H1 (cell line): ENCODE results near the gene STAU1.

Source experiments
- EP300 ChIP-seq, 2 experiments: IDR thresholded peaks; 1 replicate in 1 of 2; 2 replicates in 1 of 2; pipeline ENCODE4 v1.6.1; 2011 to 2012; ENCODE audit warnings: low read depth in 2 of 2, low read length in 2 of 2, mild to moderate bottlenecking in 2 of 2, borderline replicate concordance in 1 of 2, inconsistent platforms in 1 of 2, moderate library complexity in 1 of 2
- EZH2 ChIP-seq: fragments of 200-600 bp; sonication (generic); IDR thresholded peaks from 2 replicates; pipeline ENCODE4 v1.7.1; 2012; ENCODE audit warnings: low read depth, mild to moderate bottlenecking, moderate library complexity, low read length, inconsistent platforms; ENCODE audit not compliant: severe bottlenecking
- JUND ChIP-seq: IDR thresholded peaks from 2 replicates; pipeline ENCODE4 v1.6.1; 2011; ENCODE audit warnings: mild to moderate bottlenecking, improper control_type of control experiment, low read length
- POLR2A ChIP-seq, 2 experiments: IDR thresholded peaks; 1 replicate in 1 of 2; 2 replicates in 1 of 2; pipeline ENCODE4 v1.6.1; 2011; ENCODE audit warnings: low read depth in 2 of 2, low read length in 2 of 2, mild to moderate bottlenecking in 2 of 2; ENCODE audit errors: control extremely low read depth in 1 of 2
- USF2 ChIP-seq: IDR thresholded peaks from 2 replicates; pipeline ENCODE4 v1.6.1; 2011; ENCODE audit warnings: low read length, improper control_type of control experiment
- ZNF274 ChIP-seq: IDR thresholded peaks from 2 replicates; pipeline ENCODE4 v1.7.0; 2012; ENCODE audit warnings: low read length, borderline replicate concordance; ENCODE audit errors: extremely low read depth
- TF ChIP-seq, protein P1 (sequence below), 3 experiments: IDR thresholded peaks; 1 replicate in 2 of 3; 2 replicates in 1 of 3; pipeline versions ENCODE4 v1.5.1 to v1.6.1; 2011; ENCODE audit warnings: low read length in 3 of 3, mild to moderate bottlenecking in 3 of 3, inconsistent platforms in 2 of 3, low read depth in 1 of 3, moderate library complexity in 1 of 3; ENCODE audit not compliant: insufficient read depth in 1 of 3; ENCODE audit errors: control extremely low read depth in 1 of 3
- TF ChIP-seq, protein P2 (sequence below): IDR thresholded peaks from 2 replicates; pipeline ENCODE4 v1.6.1; 2012; ENCODE audit warnings: low read length, inconsistent platforms
- TF ChIP-seq, protein P3 (sequence below): IDR thresholded peaks from 2 replicates; pipeline ENCODE4 v1.6.1; 2012; ENCODE audit warnings: inconsistent platforms

- peak in 1 of 2 experiments; percentile 35; a peak in 2 of 3 replicates for TF ChIP-seq POLR2A (IDR thresholded peaks at IDR 0.05; ENCODE audit: control extremely low read depth in 1 of 2, low read depth in 2 of 2, low read length in 2 of 2)
- TF ChIP-seq, protein P1, sequence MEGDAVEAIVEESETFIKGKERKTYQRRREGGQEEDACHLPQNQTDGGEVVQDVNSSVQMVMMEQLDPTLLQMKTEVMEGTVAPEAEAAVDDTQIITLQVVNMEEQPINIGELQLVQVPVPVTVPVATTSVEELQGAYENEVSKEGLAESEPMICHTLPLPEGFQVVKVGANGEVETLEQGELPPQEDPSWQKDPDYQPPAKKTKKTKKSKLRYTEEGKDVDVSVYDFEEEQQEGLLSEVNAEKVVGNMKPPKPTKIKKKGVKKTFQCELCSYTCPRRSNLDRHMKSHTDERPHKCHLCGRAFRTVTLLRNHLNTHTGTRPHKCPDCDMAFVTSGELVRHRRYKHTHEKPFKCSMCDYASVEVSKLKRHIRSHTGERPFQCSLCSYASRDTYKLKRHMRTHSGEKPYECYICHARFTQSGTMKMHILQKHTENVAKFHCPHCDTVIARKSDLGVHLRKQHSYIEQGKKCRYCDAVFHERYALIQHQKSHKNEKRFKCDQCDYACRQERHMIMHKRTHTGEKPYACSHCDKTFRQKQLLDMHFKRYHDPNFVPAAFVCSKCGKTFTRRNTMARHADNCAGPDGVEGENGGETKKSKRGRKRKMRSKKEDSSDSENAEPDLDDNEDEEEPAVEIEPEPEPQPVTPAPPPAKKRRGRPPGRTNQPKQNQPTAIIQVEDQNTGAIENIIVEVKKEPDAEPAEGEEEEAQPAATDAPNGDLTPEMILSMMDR (IDR thresholded peaks at IDR 0.05; ENCODE audit: control extremely low read depth in 1 of 3, insufficient read depth in 1 of 3, low read depth in 1 of 3, low read length in 3 of 3), result no peak
- TF ChIP-seq, protein P2, sequence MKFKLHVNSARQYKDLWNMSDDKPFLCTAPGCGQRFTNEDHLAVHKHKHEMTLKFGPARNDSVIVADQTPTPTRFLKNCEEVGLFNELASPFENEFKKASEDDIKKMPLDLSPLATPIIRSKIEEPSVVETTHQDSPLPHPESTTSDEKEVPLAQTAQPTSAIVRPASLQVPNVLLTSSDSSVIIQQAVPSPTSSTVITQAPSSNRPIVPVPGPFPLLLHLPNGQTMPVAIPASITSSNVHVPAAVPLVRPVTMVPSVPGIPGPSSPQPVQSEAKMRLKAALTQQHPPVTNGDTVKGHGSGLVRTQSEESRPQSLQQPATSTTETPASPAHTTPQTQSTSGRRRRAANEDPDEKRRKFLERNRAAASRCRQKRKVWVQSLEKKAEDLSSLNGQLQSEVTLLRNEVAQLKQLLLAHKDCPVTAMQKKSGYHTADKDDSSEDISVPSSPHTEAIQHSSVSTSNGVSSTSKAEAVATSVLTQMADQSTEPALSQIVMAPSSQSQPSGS, result no peak
- no peak for TF ChIP-seq JUND
- TF ChIP-seq, protein P3, sequence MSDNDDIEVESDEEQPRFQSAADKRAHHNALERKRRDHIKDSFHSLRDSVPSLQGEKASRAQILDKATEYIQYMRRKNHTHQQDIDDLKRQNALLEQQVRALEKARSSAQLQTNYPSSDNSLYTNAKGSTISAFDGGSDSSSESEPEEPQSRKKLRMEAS, result no peak
- no peak for TF ChIP-seq EZH2
- no peak for TF ChIP-seq USF2
- no peak for TF ChIP-seq EP300 (IDR thresholded peaks at IDR 0.05; ENCODE audit: borderline replicate concordance in 1 of 2, low read depth in 2 of 2, low read length in 2 of 2)
- TF ChIP-seq ZNF274, result no peak
Observed at GRCh38 chr20:49106328-49106727, 81.8 kb downstream of the STAU1 start.
